ENCODE results near the gene CD151.

GRCh38 chr11:794013-794765 is 38.6 kb upstream of the CD151 start:
- TF ChIP-seq CTCF (optimal IDR thresholded peaks at IDR 0.05 in 1 of 3, IDR thresholded peaks at IDR 0.05 in 1 of 3, conservative IDR thresholded peaks at IDR 0.05 in 1 of 3; ENCODE audit: extremely low read depth in 1 of 3, insufficient read depth in 2 of 3, low read length in 3 of 3) (no peak), EZH2 (IDR thresholded peaks at IDR 0.05; ENCODE audit: low read length) (no peak)
